CD8-positive, alpha-beta memory T cell (primary cell): ENCODE data around the gene MDM1. TPM values are rescaled to one million over a fixed set of nuclear protein-coding genes. Genes with fewer than 3 reads are reported as not detected.

Experiments used
- CTCF ChIA-PET: fragments of 350-600 bp; sonication (Branson Sonifier 250); formaldehyde crosslinking; loops from one replicate; lab custom pipeline; 2021; ENCODE audit warnings: antibody characterized with exemption; lab: Charles Lee
- POLR2A ChIA-PET: fragments of 350-600 bp; sonication (Branson Sonifier 250); formaldehyde crosslinking; loops from one replicate; lab custom pipeline; 2021; ENCODE audit warnings: antibody characterized with exemption; lab: Charles Lee
- DNase-seq, 5 donors: peaks; one replicate each; pipeline versions ENCODE4 v3.0.0 to v3.0.0-alpha.2; 2020 to 2022; ENCODE audit warnings: mixed read lengths in 1 of 5
- H3K27ac ChIP-seq: one replicate; pipeline ENCODE4 v1.7.0; 2013; ENCODE audit warnings: low read depth, mild to moderate bottlenecking, low read length, moderate library complexity
- H3K27me3 ChIP-seq: 2 replicates; pipeline ENCODE4 v1.7.0; 2013; ENCODE audit warnings: low read length, mild to moderate bottlenecking; ENCODE audit not compliant: insufficient read depth, poor library complexity, severe bottlenecking
- H3K36me3 ChIP-seq: 2 replicates; pipeline ENCODE4 v1.7.0; 2013; ENCODE audit warnings: mild to moderate bottlenecking, low read length, moderate library complexity; ENCODE audit not compliant: insufficient read depth
- H3K4me1 ChIP-seq: 2 replicates; pipeline ENCODE4 v1.7.0; 2013; ENCODE audit warnings: mild to moderate bottlenecking, low read length, moderate library complexity; ENCODE audit not compliant: insufficient read depth
- H3K4me3 ChIP-seq: 2 replicates; pipeline ENCODE4 v1.7.0; 2013; ENCODE audit warnings: mild to moderate bottlenecking, low read length
- H3K9me3 ChIP-seq: 2 replicates; pipeline ENCODE4 v1.7.0; 2013; ENCODE audit warnings: mild to moderate bottlenecking, low read length
- H3K27ac Mint-ChIP-seq, 8 donors: one replicate each; pipeline ENCODE4 v1.8.0; 2020 to 2021; ENCODE audit warnings: mixed read lengths in 8 of 8, mild to moderate bottlenecking in 6 of 8, inconsistent platforms in 3 of 8, moderate library complexity in 3 of 8
- H3K27me3 Mint-ChIP-seq, 2 donors: one replicate each; pipeline ENCODE4 v1.8.0; 2020 to 2021; ENCODE audit warnings: mixed read lengths in 2 of 2, mild to moderate bottlenecking in 1 of 2, moderate library complexity in 1 of 2
- H3K36me3 Mint-ChIP-seq, 3 donors: one replicate each; pipeline ENCODE4 v1.8.0; 2020 to 2021; ENCODE audit warnings: mixed read lengths in 3 of 3, inconsistent platforms in 1 of 3, mild to moderate bottlenecking in 1 of 3
- H3K4me1 Mint-ChIP-seq, 3 donors: one replicate each; pipeline ENCODE4 v1.8.0; 2020 to 2021; ENCODE audit warnings: mixed read lengths in 3 of 3, inconsistent platforms in 1 of 3, mild to moderate bottlenecking in 1 of 3
- H3K4me3 Mint-ChIP-seq, 7 donors: one replicate each; pipeline ENCODE4 v1.8.0; 2020 to 2021; ENCODE audit warnings: mixed read lengths in 7 of 7, mild to moderate bottlenecking in 6 of 7, moderate library complexity in 4 of 7, inconsistent platforms in 2 of 7
- H3K9me3 Mint-ChIP-seq, 5 donors: one replicate each; pipeline ENCODE4 v1.8.0; 2020 to 2022; ENCODE audit warnings: mixed read lengths in 5 of 5, mild to moderate bottlenecking in 3 of 5, moderate library complexity in 2 of 5, inconsistent platforms in 1 of 5
- polyA plus RNA-seq: library from polyadenylated mRNA; unstranded; fragments of 300-500 nt; fragmentation: Illumina TruSeq; gene quantifications from one replicate; pipeline ENCODE4 v1.2.3, GENCODE V29; 2021
- total RNA-seq, 2 experiments: library from RNA; stranded (reverse); gene quantifications; one replicate each; pipeline ENCODE4 v1.2.3, GENCODE V29; 2021

The MDM1 gene
- total and polyA plus RNA-seq, 3 experiments from 2014 or later: 15.7 to 25.3 (median 23.6) TPM

DNA sequence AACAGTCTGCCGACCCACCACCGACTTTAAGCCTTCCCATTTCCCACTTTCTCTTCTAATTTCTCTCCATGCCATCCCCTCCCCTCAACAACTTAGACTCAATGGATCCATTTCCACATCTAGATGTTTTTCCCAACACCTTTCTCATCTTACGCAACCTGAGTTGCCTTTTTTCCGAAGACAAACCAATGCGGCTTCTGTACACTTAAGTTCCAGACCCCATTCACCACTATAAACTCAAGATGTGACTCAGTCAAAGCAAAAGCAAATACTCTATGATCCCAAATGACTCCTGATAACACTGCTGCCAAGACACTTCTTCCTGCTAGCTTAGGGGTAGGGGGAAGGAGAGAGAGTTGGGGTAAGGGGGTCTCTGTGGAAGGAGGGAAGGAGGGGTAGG lies 80.1 kb downstream of the MDM1 start:
- no peak overlapping the region for H3K27ac Mint-ChIP-seq
- Histone ChIP-seq H3K27me3 (no peaks in the 10 kb centered on the region), H3K27ac (no peak overlapping the region), H3K4me3 (no peak overlapping the region), H3K4me1 (no peaks in the 10 kb centered on the region), H3K9me3 (no peaks in the 10 kb centered on the region), H3K36me3 (no peaks in the 10 kb centered on the region)
- no peaks in the 10 kb centered on the region for H3K9me3 Mint-ChIP-seq
- peaks cover 4 to 12% of the 10 kb centered on the region in 2 donors for H3K27me3 Mint-ChIP-seq
- no peak overlapping the region for H3K4me3 Mint-ChIP-seq
- no peak for DNase-seq
- H3K36me3 Mint-ChIP-seq: peaks cover 0 to 1% (median 0%) of the 10 kb centered on the region in 3 donors
- H3K4me1 Mint-ChIP-seq: no peaks in the 10 kb centered on the region
- POLR2A ChIA-PET: no interaction called here
- CTCF ChIA-PET: no interaction called here

GRCh38 chr12:68250454-68250853 lies 81.7 kb downstream of the MDM1 start:
- H3K4me3 Mint-ChIP-seq: no peak overlapping the region
- H3K27me3 Mint-ChIP-seq: peaks cover 4 to 12% of the 10 kb centered on the region in 2 donors
- no peak overlapping the region for H3K27ac Mint-ChIP-seq
- ChIA-PET CTCF (no interaction called here), POLR2A (interaction anchor here (0.6 kb wide), 1 partner anchor 894 kb away, joined by 16 read pairs; no protein-coding TSS in a partner anchor)
- H3K4me3 ChIP-seq: no peak overlapping the region
- peaks cover 0 to 1% (median 0%) of the 10 kb centered on the region in 3 donors for H3K36me3 Mint-ChIP-seq
- no peak for DNase-seq
- H3K4me1 Mint-ChIP-seq: no peaks in the 10 kb centered on the region
- H3K27ac ChIP-seq: no peak overlapping the region
- H3K27me3 ChIP-seq: no peaks in the 10 kb centered on the region
- H3K36me3 ChIP-seq: no peaks in the 10 kb centered on the region
- H3K9me3 Mint-ChIP-seq: no peaks in the 10 kb centered on the region
- H3K4me1 ChIP-seq: no peaks in the 10 kb centered on the region
- H3K9me3 ChIP-seq: no peaks in the 10 kb centered on the region

DNA sequence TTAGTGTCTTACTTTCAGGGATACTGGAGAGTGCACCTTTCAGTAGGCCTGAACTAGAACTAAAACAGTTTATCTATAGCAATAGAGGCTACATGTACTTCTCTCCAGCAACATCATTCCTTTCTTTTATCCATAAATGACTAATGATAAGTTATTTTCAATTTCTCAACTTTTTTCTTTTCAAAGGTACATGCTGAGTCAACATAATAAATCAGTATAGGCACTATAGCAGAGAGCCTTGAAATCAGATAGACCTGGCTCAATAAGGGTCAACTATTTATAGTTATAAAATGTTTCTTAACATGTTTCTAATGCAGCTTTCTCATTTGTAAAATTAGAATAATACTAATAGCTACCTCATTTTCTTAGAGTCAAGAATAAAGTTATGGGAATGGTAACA lies 84.4 kb downstream of the MDM1 start:
- no peak for DNase-seq
- Mint-ChIP-seq H3K27ac (no peak overlapping the region), H3K4me1 (no peaks in the 10 kb centered on the region), H3K9me3 (no peaks in the 10 kb centered on the region), H3K27me3 (peaks cover under 1 to 8% of the 10 kb centered on the region in 2 donors), H3K36me3 (peaks cover 0 to 1% (median 0%) of the 10 kb centered on the region in 3 donors), H3K4me3 (no peak overlapping the region)
- Histone ChIP-seq H3K4me1 (no peaks in the 10 kb centered on the region), H3K36me3 (no peaks in the 10 kb centered on the region), H3K9me3 (no peaks in the 10 kb centered on the region), H3K4me3 (no peak overlapping the region), H3K27me3 (no peaks in the 10 kb centered on the region), H3K27ac (no peak overlapping the region)
- POLR2A ChIA-PET: no interaction called here
- CTCF ChIA-PET: no interaction called here

- no peak for DNase-seq
- POLR2A ChIA-PET: no interaction called here
- Mint-ChIP-seq H3K27ac (peak overlapping the region in 1 of 8 donors; percentile 58), H3K36me3 (peaks cover 0 to 1% (median 0%) of the 10 kb centered on the region in 3 donors), H3K27me3 (peaks cover 0 to 4% of the 10 kb centered on the region in 2 donors), H3K4me3 (no peak overlapping the region), H3K9me3 (no peaks in the 10 kb centered on the region), H3K4me1 (peaks cover 1 to 3% (median 1%) of the 10 kb centered on the region in 3 donors)
- Histone ChIP-seq H3K4me3 (no peak overlapping the region), H3K9me3 (no peaks in the 10 kb centered on the region), H3K27me3 (no peaks in the 10 kb centered on the region), H3K36me3 (no peaks in the 10 kb centered on the region), H3K27ac (no peak overlapping the region), H3K4me1 (peaks cover 3% of the 10 kb centered on the region)
- CTCF ChIA-PET: interaction anchor here (1.3 kb wide), 1 partner anchor 23 kb away, joined by 3 read pairs; no protein-coding TSS in a partner anchor
Observed at GRCh38 chr12:68246350-68246749, 85.8 kb downstream of the MDM1 start.

DNA sequence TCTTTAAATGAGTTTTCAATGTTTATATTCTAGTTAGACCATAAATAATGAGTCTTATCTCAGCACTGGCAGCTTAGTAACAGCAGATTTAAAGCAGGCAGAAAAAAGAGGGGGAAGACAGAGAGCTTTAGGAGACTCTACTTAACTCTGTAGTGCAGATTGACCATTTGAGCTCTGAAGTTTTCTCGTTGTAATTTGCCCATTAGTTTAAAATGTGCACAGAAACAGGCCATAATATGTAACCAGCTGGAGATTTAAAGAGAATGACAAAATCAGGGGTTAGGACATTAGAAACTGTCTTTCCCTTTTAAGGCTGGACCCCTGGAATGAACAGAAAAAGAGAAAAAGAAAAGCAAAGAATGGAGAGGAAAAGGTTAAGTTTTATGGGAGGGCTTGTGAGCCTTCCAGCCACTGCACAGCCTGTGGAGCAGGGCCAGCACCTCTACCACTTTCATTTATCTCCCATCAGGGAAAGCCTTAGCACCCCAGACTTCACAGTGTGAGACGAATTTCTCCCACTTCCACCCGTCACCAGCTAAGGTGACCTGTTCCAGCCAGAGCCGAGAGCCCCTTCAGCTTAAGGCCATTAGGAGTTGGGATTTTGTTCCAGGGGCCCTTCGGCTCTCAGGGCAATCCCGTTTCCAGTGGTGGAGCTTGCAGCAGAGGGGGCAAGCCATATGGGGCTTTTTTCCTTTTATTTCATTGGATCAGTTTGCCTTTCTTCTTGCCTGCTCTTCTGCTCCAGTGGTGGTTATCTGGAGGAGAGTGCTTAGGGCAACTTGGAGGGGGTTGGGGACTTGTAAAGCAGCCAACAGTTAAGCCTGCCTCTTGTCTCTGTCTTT lies 86.8 kb downstream of the MDM1 start:
- Histone ChIP-seq H3K27ac (no peak overlapping the region), H3K36me3 (no peaks in the 10 kb centered on the region), H3K4me3 (no peak overlapping the region), H3K27me3 (no peaks in the 10 kb centered on the region), H3K9me3 (no peaks in the 10 kb centered on the region), H3K4me1 (peaks cover 13% of the 10 kb centered on the region)
- H3K4me1 Mint-ChIP-seq: peaks cover 11 to 12% (median 11%) of the 10 kb centered on the region in 3 donors
- H3K27me3 Mint-ChIP-seq: peaks cover 0 to 4% of the 10 kb centered on the region in 2 donors
- DNase-seq: no peak
- no peak overlapping the region for H3K4me3 Mint-ChIP-seq
- H3K36me3 Mint-ChIP-seq: peaks cover 0 to 5% (median 1%) of the 10 kb centered on the region in 3 donors
- ChIA-PET POLR2A (no interaction called here), CTCF (interaction anchor here (0.7 to 1.3 kb wide), 2 partner anchors 22 to 82 kb away, joined by 3 read pairs; no protein-coding TSS in a partner anchor)
- H3K27ac Mint-ChIP-seq: no peak overlapping the region
- H3K9me3 Mint-ChIP-seq: no peaks in the 10 kb centered on the region

Other genes with a start within 250 kb of the MDM1 start
- 100 to 1,000 TPM; 408 to 427 TPM for gene IFNG, start 172.6 kb downstream of the MDM1 start, total RNA-seq
- 7.3 TPM for gene IFNG, start 172.6 kb downstream of the MDM1 start, polyA plus RNA-seq
- under 1 TPM; 0.88 to 1.00 TPM for gene IL26, start 106.6 kb downstream of the MDM1 start, total RNA-seq
- gene IL26, start 106.6 kb downstream of the MDM1 start, polyA plus RNA-seq: 0.28 TPM
- gene IL22, start 78.8 kb downstream of the MDM1 start, total RNA-seq: under 1 TPM; 0.46 to 0.64 TPM
- gene IL22, start 78.8 kb downstream of the MDM1 start, polyA plus RNA-seq: not detected